ENCODE results near the gene NSL1. TPM values are rescaled to one million over a fixed set of nuclear protein-coding genes. Genes with fewer than 3 reads are reported as not detected.

The NSL1 gene
- total RNA-seq, 1 donor, result 42.3 TPM

- TF ChIP-seq, protein P1, sequence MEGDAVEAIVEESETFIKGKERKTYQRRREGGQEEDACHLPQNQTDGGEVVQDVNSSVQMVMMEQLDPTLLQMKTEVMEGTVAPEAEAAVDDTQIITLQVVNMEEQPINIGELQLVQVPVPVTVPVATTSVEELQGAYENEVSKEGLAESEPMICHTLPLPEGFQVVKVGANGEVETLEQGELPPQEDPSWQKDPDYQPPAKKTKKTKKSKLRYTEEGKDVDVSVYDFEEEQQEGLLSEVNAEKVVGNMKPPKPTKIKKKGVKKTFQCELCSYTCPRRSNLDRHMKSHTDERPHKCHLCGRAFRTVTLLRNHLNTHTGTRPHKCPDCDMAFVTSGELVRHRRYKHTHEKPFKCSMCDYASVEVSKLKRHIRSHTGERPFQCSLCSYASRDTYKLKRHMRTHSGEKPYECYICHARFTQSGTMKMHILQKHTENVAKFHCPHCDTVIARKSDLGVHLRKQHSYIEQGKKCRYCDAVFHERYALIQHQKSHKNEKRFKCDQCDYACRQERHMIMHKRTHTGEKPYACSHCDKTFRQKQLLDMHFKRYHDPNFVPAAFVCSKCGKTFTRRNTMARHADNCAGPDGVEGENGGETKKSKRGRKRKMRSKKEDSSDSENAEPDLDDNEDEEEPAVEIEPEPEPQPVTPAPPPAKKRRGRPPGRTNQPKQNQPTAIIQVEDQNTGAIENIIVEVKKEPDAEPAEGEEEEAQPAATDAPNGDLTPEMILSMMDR (IDR thresholded peaks at IDR 0.05; ENCODE audit: insufficient read depth, low read depth, low read length), result peak; percentile 40
- DNase-seq (ENCODE audit: low read depth), result peak; percentile 45
- H3K4me3 ChIP-seq (ENCODE audit: low read depth, low read length), result no peak overlapping the region
Measured at GRCh38 chr1:212814537-212815334, 23.2 kb upstream of the NSL1 start.

GRCh38 chr1:212805767-212806166 lies 14.2 kb upstream of the NSL1 start:
- no peak overlapping the region for H3K4me3 ChIP-seq (ENCODE audit: low read depth, low read length)
- DNase-seq (ENCODE audit: low read depth), result no peak
- TF ChIP-seq, protein P1 (IDR thresholded peaks at IDR 0.05; ENCODE audit: insufficient read depth, low read depth, low read length), result no peak

DNA sequence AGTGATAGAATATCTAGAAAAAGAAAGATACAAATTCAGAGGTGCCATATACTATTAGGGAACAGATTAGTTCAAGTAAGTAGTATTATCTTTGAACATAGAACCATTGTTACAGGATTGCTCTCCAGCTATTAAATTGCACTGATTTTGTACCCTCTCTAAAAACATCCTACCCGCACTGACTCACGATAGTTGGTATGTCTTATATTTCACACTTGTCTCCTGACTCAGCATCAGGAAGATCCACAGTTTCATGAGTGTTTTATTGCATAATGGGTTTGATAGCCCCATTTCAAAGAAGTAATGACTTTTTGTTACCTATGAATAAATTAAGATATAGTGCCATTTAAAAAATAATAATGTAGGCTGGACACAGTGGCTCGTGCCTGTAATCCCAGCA lies 6.1 kb upstream of the NSL1 start:
- DNase-seq (ENCODE audit: low read depth), result no peak
- TF ChIP-seq, protein P1 (IDR thresholded peaks at IDR 0.05; ENCODE audit: insufficient read depth, low read depth, low read length), result no peak
- H3K4me3 ChIP-seq (ENCODE audit: low read depth, low read length), result no peak overlapping the region

- DNase-seq (ENCODE audit: low read depth), result no peak
- H3K4me3 ChIP-seq (ENCODE audit: low read depth, low read length), result no peak overlapping the region
- TF ChIP-seq, protein P1 (IDR thresholded peaks at IDR 0.05; ENCODE audit: insufficient read depth, low read depth, low read length), result no peak
Measured at GRCh38 chr1:212794561-212795014, 3.0 kb upstream of the NSL1 start.

DNA sequence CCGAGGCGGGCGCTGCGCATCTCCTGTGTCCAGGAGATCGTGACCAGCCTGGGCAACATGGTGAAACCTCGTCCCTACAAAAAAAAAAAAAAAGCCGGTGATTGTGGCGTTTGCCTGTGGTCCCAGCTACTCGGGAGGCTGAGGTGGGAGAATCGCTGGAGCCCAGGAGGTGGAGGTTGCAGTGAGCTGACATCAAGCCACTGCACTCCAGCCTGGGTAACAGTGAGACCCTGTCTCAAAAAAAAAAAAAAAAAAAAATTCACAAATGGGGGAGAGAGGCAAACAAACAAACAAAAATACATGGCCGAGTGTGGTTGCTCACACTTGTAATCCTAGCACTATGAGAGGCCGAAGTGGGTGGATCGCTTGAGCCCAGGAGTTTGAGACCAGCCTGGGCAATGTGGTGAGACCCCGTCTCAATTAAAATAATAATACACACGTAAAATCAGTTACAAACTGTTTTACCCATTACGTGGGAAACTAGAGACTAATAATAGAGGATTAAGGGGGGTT lies 875 bp upstream of the NSL1 start:
- peak overlapping the region; percentile 99 for H3K4me3 ChIP-seq (ENCODE audit: low read depth, low read length)
- DNase-seq (ENCODE audit: low read depth), result no peak
- TF ChIP-seq, protein P1 (IDR thresholded peaks at IDR 0.05; ENCODE audit: insufficient read depth, low read depth, low read length), result no peak

DNA sequence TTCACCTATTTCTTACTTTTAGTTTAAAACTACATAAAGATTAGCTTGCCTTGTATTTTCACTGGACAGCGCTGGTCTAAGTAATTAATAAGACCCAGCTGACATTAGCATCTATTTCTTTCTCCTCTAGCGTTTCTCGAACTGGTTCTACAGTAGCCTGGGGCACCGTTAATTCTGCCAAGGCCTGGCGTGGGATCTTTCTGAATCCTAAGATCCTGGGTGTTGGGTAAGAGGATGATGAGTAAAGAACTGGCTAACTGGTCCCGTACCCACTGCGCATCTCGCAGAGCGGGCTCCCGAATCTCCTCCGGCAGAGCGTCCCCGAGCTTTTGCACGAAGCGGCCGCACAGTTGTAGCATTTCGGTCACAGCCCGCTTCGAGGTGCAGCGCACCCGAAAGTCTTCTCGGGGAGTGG lies 309 bp downstream of the NSL1 start:
- TF ChIP-seq, protein P1 (IDR thresholded peaks at IDR 0.05; ENCODE audit: insufficient read depth, low read depth, low read length), result no peak
- DNase-seq (ENCODE audit: low read depth), result peak; percentile 83
- peak overlapping the region; percentile 99 for H3K4me3 ChIP-seq (ENCODE audit: low read depth, low read length)
